Naive thymus-derived CD8-positive, alpha-beta T cell (primary cell): ENCODE results near the gene YPEL2. TPM values are rescaled to one million over a fixed set of nuclear protein-coding genes. Genes with fewer than 3 reads are reported as not detected.
"Not testable (repeated sequence)": the region's sequence is repeated elsewhere in the genome, so short reads cannot be mapped to it uniquely, and the experiment has no call there.

Experiments
- ATAC-seq, 2 donors: fragments of 150-1000 bp; cut with Tn5 transposase in 1 of 2; sonication (Bioruptor Pico), chemical (Tn5 transposase) in 1 of 2; 1 replicate in 1 of 2; 2 replicates in 1 of 2; pipeline ENCODE4 v1.10.0; 2021; ENCODE audit warnings: mild to moderate bottlenecking in 2 of 2, moderate library complexity in 2 of 2
- POLR2A ChIA-PET: fragments of 350-600 bp; sonication (Branson Sonifier 250); formaldehyde crosslinking; loops from one replicate; lab custom pipeline; 2021; ENCODE audit warnings: antibody characterized with exemption; lab: Charles Lee
- DNase-seq, 10 donors: peaks; one replicate each; pipeline versions ENCODE4 v3.0.0 to v3.0.0-alpha.2; 2020 to 2022
- H3K27ac Mint-ChIP-seq, 10 donors: one replicate each; pipeline ENCODE4 v1.8.0; 2020 to 2022; ENCODE audit warnings: mild to moderate bottlenecking in 10 of 10, mixed read lengths in 10 of 10, moderate library complexity in 4 of 10, inconsistent platforms in 1 of 10
- H3K27me3 Mint-ChIP-seq, 5 donors: one replicate each; pipeline ENCODE4 v1.8.0; 2021 to 2022; ENCODE audit warnings: mixed read lengths in 5 of 5
- H3K36me3 Mint-ChIP-seq, 3 donors: one replicate each; pipeline ENCODE4 v1.8.0; 2020 to 2022; ENCODE audit warnings: mixed read lengths in 3 of 3, mild to moderate bottlenecking in 2 of 3, inconsistent platforms in 1 of 3
- H3K4me1 Mint-ChIP-seq, 4 donors: one replicate each; pipeline ENCODE4 v1.8.0; 2021 to 2022; ENCODE audit warnings: mixed read lengths in 4 of 4
- H3K4me3 Mint-ChIP-seq, 10 donors: one replicate each; pipeline ENCODE4 v1.8.0; 2020 to 2022; ENCODE audit warnings: mild to moderate bottlenecking in 10 of 10, mixed read lengths in 10 of 10, moderate library complexity in 6 of 10, inconsistent platforms in 1 of 10
- H3K9me3 Mint-ChIP-seq, 9 donors: one replicate each; pipeline ENCODE4 v1.8.0; 2020 to 2022; ENCODE audit warnings: mixed read lengths in 9 of 9, mild to moderate bottlenecking in 3 of 9, inconsistent platforms in 1 of 9, moderate library complexity in 1 of 9
- polyA plus RNA-seq, 3 donors: library from polyadenylated mRNA; unstranded; fragments of 300-500 nt; fragmentation: Illumina TruSeq; gene quantifications; one replicate each; pipeline ENCODE4 v1.2.3, GENCODE V29; 2021
- total RNA-seq, 8 experiments: library from RNA in 2 of 8; stranded (reverse) in 2 of 8; gene quantifications; one replicate each; pipeline ENCODE4 v1.2.3 and lab custom pipeline; 2021 to 2026

YPEL2 gene
- total and polyA plus RNA-seq, 5 experiments from 2014 or later = 22.0 to 75.0 (median 28.7) TPM

DNA sequence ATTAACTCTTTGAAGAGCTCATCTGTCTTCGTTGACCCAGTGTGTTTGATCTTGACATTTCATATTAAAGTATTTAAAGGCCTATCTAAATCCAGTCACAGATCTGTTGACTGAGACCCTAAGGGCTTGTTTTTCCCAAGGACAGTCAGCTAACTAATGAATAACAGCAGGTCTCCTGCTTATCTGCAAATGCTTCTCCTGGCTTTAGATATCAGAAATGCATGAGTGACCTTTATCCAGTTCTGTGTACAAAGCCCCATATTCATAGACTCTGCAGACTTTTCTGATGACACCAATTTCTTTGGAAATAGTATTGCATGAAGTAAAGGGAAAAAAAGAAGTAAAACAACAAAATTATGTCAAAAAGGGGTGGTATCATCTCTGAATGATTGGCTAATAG, 70.3 kb downstream of the YPEL2 start:
- no peaks in the 10 kb centered on the region for H3K9me3 Mint-ChIP-seq
- POLR2A ChIA-PET = interaction anchor here (0.6 kb wide), 1 partner anchor 68 kb away, joined by 3 read pairs; no protein-coding TSS in a partner anchor
- no peaks in the 10 kb centered on the region for H3K27me3 Mint-ChIP-seq
- ATAC-seq = no peak
- H3K4me3 Mint-ChIP-seq = no peak overlapping the region
- peaks cover 0 to 8% (median 2%) of the 10 kb centered on the region in 4 donors for H3K4me1 Mint-ChIP-seq
- peaks cover 0 to 74% (median 14%) of the 10 kb centered on the region in 3 donors for H3K36me3 Mint-ChIP-seq
- DNase-seq = no peak
- peak overlapping the region in 3 of 10 donors; percentile 43 to 65 (median 64) for H3K27ac Mint-ChIP-seq

- DNase-seq (no peak), ATAC-seq (no peak)
- Mint-ChIP-seq H3K4me3 (no peak overlapping the region), H3K9me3 (no peaks in the 10 kb centered on the region), H3K4me1 (peaks cover 0 to 8% (median 2%) of the 10 kb centered on the region in 4 donors), H3K36me3 (peaks cover 0 to 64% (median 9%) of the 10 kb centered on the region in 3 donors), H3K27ac (peak overlapping the region in 1 of 10 donors; percentile 64), H3K27me3 (no peaks in the 10 kb centered on the region)
- POLR2A ChIA-PET = interaction anchor here (0.5 to 0.8 kb wide), 2 partner anchors 8 to 21 kb away, joined by 3 to 4 read pairs; no protein-coding TSS in a partner anchor
Observed at GRCh38 chr17:59402760-59403159, 71.3 kb downstream of the YPEL2 start.

DNA sequence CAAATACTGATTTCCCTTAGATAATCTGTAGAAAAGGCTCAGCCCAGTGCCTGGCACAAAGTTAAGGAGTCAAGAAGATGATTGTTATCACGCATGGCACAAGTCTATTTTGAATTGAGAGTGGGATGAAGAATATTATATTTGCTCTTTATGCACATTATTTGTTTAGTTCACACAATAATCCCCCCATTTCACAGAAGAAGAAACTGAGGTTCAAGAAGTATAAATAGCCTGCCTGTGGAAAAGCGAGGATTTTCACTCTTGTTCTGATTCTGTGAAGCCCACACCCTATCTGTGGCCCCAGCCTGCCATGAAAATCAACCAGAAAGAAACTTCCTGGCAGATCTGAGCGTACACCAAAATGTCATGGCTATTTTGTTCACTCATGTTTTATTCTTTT, 73.0 kb downstream of the YPEL2 start:
- Mint-ChIP-seq H3K4me1 (peaks cover 0 to 4% (median 2%) of the 10 kb centered on the region in 4 donors), H3K27ac (peak overlapping the region in 5 of 10 donors; percentile 18 to 51 (median 41)), H3K9me3 (no peaks in the 10 kb centered on the region), H3K27me3 (no peaks in the 10 kb centered on the region), H3K4me3 (no peak overlapping the region), H3K36me3 (peaks cover 0 to 47% (median 4%) of the 10 kb centered on the region in 3 donors)
- POLR2A ChIA-PET = interaction anchor here (0.9 kb wide), 1 partner anchor 73 kb away, joined by 3 read pairs; no protein-coding TSS in a partner anchor
- ATAC-seq = no peak
- DNase-seq = no peak

DNA sequence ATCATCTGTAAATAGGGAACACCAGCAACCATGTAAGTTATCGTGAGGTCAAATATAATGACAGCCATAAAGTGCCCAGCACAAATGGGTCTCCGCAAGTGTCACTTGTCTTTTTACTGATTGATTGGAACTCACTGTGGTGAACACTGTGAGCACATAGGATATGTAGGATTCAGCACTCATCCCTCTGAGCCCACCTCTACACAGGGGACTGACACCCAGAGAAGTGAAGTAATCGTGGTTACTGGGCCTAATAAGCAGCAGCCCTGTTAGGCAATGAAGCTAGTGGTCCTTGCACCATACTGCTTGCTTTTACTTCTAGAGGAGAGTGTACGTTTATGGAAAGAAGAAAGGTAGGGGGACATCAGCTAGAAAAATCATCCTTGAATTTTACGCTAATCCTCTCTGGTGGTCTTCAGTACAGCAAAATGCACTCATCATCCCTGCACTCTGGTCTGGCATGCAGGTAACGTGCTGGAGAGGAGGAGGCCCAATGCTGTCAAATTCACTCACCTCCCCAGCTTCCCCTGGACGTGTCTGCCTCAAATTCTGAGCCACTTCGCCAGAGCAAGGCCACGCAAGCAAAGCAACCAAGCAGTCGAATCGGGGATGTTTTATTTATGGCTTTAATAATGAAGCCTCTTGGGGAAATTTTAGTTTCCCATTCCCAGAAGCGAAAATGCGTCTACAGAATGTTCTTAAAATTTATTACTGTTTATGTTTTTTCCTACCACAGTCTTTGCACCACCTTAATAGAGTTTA, 74.7 kb downstream of the YPEL2 start:
- peaks cover 0 to 5% (median under 1%) of the 10 kb centered on the region in 4 donors for H3K4me1 Mint-ChIP-seq
- ATAC-seq (no peak), DNase-seq (no peak)
- no peak overlapping the region for H3K4me3 Mint-ChIP-seq
- H3K27ac Mint-ChIP-seq = peak overlapping the region in 3 of 10 donors; percentile 48 to 74 (median 71)
- peaks cover 4 to 36% (median 8%) of the 10 kb centered on the region in 3 donors for H3K36me3 Mint-ChIP-seq
- H3K27me3 Mint-ChIP-seq = no peaks in the 10 kb centered on the region
- peaks cover 0 to 3% (median 0%) of the 10 kb centered on the region in 9 donors for H3K9me3 Mint-ChIP-seq
- POLR2A ChIA-PET = no interaction called here

GRCh38 chr17:59406808-59407381, 75.4 kb downstream of the YPEL2 start:
- ATAC-seq = no peak
- Mint-ChIP-seq H3K4me3 (no peak overlapping the region), H3K9me3 (peaks cover 0 to 3% (median 0%) of the 10 kb centered on the region in 9 donors), H3K4me1 (peaks cover 0 to 13% (median 1%) of the 10 kb centered on the region in 4 donors), H3K36me3 (peaks cover 4 to 29% (median 8%) of the 10 kb centered on the region in 3 donors), H3K27ac (peak overlapping the region in 1 of 10 donors; percentile 4), H3K27me3 (no peaks in the 10 kb centered on the region)
- DNase-seq = no peak
- POLR2A ChIA-PET = no interaction called here

DNA sequence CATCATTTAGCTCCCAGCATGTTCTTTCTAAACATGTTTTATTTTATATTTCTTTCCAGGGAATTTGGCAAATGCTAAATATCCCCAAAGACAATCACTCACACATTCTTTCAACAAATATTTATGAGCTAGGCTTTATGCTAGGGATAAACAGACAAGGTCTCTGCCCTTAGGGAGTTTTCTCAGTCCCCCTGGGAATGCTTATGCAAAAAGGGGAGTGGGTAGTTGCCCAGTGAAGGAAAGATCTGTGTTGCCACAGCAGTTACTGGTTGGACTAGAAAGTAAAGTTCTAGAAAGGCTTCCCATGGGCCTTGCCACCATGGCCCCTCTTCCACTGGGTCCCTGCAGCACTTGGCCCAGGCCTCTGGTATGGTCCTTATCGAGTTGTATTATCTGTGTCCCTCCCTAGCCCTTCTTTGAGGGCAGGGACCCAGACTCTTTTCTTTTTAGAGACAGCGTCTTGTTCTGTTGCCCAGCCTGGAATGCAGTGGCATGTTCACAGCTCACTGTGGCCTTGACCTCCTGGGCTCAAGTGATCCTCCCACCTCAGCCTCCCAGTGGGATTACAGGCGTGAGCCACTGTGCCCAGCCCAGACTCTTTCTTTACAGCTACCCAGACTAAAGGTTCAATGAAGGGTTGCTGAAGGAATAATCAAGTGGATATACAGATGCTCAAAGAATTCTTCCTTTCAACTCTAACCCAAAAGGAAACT, 78.0 kb downstream of the YPEL2 start:
- Mint-ChIP-seq H3K9me3 (peaks cover 0 to 3% (median 0%) of the 10 kb centered on the region in 9 donors), H3K4me1 (peaks cover 3 to 27% (median 12%) of the 10 kb centered on the region in 4 donors), H3K4me3 (no peak overlapping the region), H3K27me3 (no peaks in the 10 kb centered on the region), H3K36me3 (peaks cover 4 to 13% (median 4%) of the 10 kb centered on the region in 3 donors), H3K27ac (peak overlapping the region in 2 of 10 donors; percentile 11 to 24)
- POLR2A ChIA-PET = no interaction called here
- ATAC-seq (no peak), DNase-seq (no peak)

GRCh38 chr17:59410049-59410437, 78.6 kb downstream of the YPEL2 start:
- DNase-seq (no peak), ATAC-seq (no peak)
- Mint-ChIP-seq H3K4me1 (peaks cover 6 to 30% (median 16%) of the 10 kb centered on the region in 4 donors), H3K27ac (peak overlapping the region in 1 of 10 donors; percentile 11), H3K9me3 (peaks cover 0 to 3% (median 0%) of the 10 kb centered on the region in 9 donors), H3K27me3 (no peaks in the 10 kb centered on the region), H3K4me3 (peak overlapping the region in 1 of 10 donors; percentile 24), H3K36me3 (peaks cover 3 to 10% (median 4%) of the 10 kb centered on the region in 3 donors)
- POLR2A ChIA-PET = no interaction called here

DNA sequence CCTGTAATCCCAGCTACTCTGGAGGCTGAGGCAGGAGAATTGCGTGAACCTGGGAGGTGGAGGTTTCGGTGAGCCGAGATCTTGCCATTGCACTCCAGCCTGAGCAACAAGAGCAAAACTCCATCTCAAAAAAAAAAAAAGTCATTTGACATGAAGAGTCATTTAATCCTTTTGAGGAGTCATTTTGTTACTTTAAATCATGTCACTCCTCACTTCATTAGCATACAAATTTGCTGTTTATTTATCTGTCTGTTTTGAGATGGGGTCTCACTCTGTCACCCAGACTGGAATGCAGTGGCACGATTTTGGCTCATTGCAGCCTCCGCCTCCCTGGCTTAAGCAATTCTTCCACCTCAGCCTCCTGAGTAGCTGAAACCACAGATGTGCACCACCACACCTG, 81.0 kb downstream of the YPEL2 start:
- H3K9me3 Mint-ChIP-seq, DNase-seq, ATAC-seq, H3K27me3 Mint-ChIP-seq, H3K36me3 Mint-ChIP-seq: not testable (repeated sequence)
- peak overlapping the region in 4 of 10 donors; percentile 55 to 60 (median 57) for H3K4me3 Mint-ChIP-seq
- peak overlapping the region in 8 of 10 donors; percentile 41 to 90 (median 68) for H3K27ac Mint-ChIP-seq
- POLR2A ChIA-PET = interaction anchor here (0.6 to 1.7 kb wide), 6 partner anchors 27 to 927 kb away, joined by 3 to 7 read pairs (median 4); no protein-coding TSS in a partner anchor
- peaks cover 15 to 50% (median 34%) of the 10 kb centered on the region in 4 donors for H3K4me1 Mint-ChIP-seq

GRCh38 chr17:59413014-59413766, 81.7 kb downstream of the YPEL2 start:
- peak; percentile 64 to 65 for ATAC-seq
- H3K4me3 Mint-ChIP-seq = peak overlapping the region; percentile 9 to 67 (median 55)
- POLR2A ChIA-PET = interaction anchor here (0.6 to 1.7 kb wide), 6 partner anchors 10 to 928 kb away, joined by 3 to 7 read pairs (median 5); no protein-coding TSS in a partner anchor

DNA sequence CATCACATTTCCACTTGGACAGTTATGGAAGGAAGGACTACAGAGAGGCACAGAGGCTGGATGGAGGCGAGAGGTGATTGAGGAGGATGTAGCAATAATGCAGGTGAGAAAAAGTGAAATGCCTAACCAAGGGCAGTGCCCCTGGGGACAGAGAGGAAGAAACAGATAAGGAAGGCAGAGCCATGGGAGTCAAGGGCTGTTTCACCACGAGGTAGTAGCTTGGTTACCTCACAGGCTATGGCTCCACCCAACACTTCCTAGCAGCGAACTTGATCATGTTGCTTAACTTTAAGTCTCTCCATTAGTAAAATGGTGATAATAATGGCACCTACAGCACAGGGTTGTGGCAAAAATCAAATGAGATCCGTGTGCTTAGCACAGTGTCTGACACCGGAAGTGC, 83.9 kb downstream of the YPEL2 start:
- no peaks in the 10 kb centered on the region for H3K9me3 Mint-ChIP-seq
- H3K4me3 Mint-ChIP-seq = peak overlapping the region in 1 of 10 donors; percentile 2
- POLR2A ChIA-PET = interaction anchor here (0.6 to 1.8 kb wide), 5 partner anchors 10 to 91 kb away, joined by 4 to 5 read pairs (median 4); no protein-coding TSS in a partner anchor
- peak overlapping the region in 7 of 10 donors; percentile 23 to 88 (median 41) for H3K27ac Mint-ChIP-seq
- no peaks in the 10 kb centered on the region for H3K27me3 Mint-ChIP-seq
- no peaks in the 10 kb centered on the region for H3K36me3 Mint-ChIP-seq
- DNase-seq (no peak), ATAC-seq (no peak)
- H3K4me1 Mint-ChIP-seq = peaks cover 17 to 50% (median 34%) of the 10 kb centered on the region in 4 donors

More at GRCh38 chr17:59413014-59413766, 81.7 kb downstream of the YPEL2 start:
- peaks cover 0 to 3% (median 0%) of the 10 kb centered on the region in 9 donors for H3K9me3 Mint-ChIP-seq
- H3K27ac Mint-ChIP-seq = peak overlapping the region in 9 of 10 donors; percentile 41 to 90 (median 68)
- H3K27me3 Mint-ChIP-seq = no peaks in the 10 kb centered on the region
- peak in 1 of 10 donors; percentile 10 for DNase-seq
- peaks cover 15 to 50% (median 34%) of the 10 kb centered on the region in 4 donors for H3K4me1 Mint-ChIP-seq
- H3K36me3 Mint-ChIP-seq = peaks cover 0 to 4% (median 3%) of the 10 kb centered on the region in 3 donors

GRCh38 chr17:59416184-59416583, 84.7 kb downstream of the YPEL2 start:
- H3K36me3 Mint-ChIP-seq = no peaks in the 10 kb centered on the region
- H3K27me3 Mint-ChIP-seq = no peaks in the 10 kb centered on the region
- H3K4me1 Mint-ChIP-seq = peaks cover 17 to 48% (median 34%) of the 10 kb centered on the region in 4 donors
- H3K27ac Mint-ChIP-seq = peak overlapping the region in 6 of 10 donors; percentile 1 to 75 (median 36)
- peak overlapping the region in 1 of 10 donors; percentile 44 for H3K4me3 Mint-ChIP-seq
- no peak for DNase-seq
- POLR2A ChIA-PET = interaction anchor here (0.9 to 1.8 kb wide), 3 partner anchors 54 to 92 kb away, joined by 4 to 5 read pairs (median 4); no protein-coding TSS in a partner anchor
- no peaks in the 10 kb centered on the region for H3K9me3 Mint-ChIP-seq
- no peak for ATAC-seq
